ENCODE results near the gene BMPR1A.

GRCh38 chr10:86718556-86718955, 37.9 kb upstream of the BMPR1A start:
- TF ChIP-seq CTCF (conservative IDR thresholded peaks at IDR 0.05), result no peak
- no peak for TF ChIP-seq ZFX (IDR thresholded peaks at IDR 0.05)

Data from C4-2B (cell line).